ENCODE results near the gene ADGRV1.
A peak's percentile ranks its signal among the peaks of the same experiment; 100 is the strongest.

ADGRV1 gene

DNA sequence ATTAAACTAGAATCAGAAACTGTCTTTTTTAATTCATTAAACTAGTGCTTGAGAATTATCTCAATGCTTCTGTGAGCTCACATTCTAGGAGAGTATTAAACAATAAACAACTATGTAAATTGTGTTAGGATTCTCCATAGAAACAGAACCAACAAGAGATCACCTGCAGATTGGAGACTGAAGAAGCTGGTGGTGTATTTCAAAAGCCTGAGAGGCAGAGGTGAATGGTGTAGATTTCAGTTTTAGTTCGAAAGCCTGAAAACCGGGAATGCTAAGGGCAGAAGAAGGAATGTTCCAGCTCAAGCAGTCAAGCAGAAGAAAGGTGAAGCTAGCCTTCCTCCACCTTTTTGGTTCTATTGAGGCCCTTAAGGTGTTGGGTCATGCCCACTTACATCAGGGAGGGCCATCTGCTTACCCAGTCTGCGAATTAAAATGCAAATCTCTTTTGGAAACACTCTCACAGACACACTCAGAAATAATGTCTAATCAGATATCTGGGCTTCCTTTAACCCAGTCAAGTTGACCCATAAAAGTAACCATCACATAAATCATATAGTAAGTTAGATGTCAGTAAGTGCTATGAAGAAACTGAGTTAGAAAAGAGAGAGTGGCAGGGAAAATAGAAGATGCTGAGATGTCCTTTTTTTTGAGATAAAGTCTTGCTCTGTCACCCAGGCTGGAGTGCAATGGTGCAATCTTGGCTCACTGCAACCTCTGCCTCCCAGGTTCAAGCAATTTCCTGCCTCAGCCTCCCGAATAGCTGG lies 533.1 kb downstream of the ADGRV1 start:
- TF ChIP-seq, protein P1, sequence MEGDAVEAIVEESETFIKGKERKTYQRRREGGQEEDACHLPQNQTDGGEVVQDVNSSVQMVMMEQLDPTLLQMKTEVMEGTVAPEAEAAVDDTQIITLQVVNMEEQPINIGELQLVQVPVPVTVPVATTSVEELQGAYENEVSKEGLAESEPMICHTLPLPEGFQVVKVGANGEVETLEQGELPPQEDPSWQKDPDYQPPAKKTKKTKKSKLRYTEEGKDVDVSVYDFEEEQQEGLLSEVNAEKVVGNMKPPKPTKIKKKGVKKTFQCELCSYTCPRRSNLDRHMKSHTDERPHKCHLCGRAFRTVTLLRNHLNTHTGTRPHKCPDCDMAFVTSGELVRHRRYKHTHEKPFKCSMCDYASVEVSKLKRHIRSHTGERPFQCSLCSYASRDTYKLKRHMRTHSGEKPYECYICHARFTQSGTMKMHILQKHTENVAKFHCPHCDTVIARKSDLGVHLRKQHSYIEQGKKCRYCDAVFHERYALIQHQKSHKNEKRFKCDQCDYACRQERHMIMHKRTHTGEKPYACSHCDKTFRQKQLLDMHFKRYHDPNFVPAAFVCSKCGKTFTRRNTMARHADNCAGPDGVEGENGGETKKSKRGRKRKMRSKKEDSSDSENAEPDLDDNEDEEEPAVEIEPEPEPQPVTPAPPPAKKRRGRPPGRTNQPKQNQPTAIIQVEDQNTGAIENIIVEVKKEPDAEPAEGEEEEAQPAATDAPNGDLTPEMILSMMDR (IDR thresholded peaks at IDR 0.05) = no peak

DNA sequence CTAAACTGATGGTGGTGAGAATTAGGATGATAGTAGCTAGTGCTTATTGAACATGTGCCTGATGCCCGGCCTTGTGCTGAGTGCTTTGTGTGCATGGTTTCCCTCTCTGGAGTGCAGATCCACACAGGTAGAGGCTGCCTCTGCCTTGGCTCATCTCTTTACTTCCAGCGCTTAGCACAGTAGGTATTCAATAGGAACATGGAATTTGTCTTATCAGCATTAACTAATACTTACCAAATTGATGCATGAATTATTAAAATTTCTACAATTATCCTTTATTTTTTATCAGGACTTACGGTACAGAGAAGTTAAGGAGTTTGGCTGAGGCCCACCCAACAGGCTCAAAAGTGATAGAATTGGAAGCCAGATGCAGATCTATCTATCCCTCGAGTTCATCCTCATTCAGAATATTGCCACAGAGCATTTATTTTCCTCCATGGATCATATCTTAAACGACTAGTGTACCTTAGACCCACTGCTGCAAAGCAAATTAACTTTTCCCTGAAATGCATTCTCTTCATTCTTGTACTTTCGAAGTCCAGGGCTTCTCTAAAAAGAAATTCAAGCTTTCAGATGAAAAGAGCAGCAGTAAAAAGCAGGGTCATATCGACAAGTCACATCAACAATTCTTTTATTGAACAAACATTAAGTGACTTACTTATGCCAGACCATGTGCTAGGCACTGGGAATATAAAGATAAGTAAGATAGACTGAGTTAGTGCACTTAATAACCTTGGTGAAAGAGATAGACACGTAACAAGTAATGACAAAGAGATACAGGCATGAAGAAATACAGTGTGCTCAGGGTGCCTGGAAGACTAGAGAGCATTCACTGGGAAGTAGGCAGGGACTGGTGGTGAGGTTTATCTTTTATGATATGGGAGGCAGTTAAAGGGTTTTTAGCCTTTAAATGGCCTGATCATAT lies 534.5 kb downstream of the ADGRV1 start:
- TF ChIP-seq, protein P1 (IDR thresholded peaks at IDR 0.05) = no peak

DNA sequence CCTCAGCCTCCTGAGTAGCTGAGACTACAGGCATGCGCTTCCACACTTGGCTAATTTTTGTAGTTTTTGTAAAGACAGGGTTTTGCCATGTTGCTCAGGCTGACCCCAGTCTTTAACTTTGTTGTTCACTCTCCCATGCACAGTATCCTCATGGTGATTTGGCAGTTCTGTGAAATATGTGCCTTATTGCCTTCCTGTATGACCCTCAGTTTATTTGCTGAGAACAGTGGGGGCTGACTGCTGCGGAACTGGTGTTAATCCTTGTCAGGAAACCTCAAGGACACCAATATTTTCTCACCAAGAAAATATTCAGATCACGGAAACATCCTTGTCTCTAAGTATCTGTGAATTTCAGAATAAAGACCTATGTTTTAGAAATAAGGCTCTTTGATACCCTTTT lies 536.7 kb downstream of the ADGRV1 start:
- TF ChIP-seq, protein P1 (IDR thresholded peaks at IDR 0.05) = no peak

DNA sequence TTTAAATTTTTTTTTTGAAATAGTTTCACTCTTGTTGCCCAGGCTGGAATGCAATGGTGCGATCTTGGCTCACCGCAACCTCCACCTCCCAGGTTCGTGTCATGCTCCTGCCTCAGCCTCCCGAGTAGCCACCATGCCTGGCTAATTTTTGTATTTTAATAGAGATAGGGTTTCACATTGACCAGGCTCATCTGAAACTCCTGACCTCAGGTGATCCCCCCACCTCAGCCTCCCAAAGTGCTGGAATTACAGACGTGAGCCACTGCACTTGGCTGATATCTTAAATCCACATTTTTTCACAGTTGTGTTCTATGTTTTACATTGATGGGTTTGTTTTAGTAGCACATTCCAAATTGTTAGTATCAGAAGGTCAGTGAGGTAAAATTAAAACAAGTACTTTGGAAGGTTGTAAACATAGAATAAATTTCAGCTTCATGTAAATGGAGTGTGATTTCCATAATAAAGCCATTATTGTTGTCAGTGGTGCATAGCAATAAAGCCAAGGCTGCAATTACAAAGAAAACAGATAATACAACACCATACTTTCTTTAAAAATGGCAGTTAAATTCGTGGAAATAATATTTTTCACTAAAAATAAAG lies 537.3 kb downstream of the ADGRV1 start:
- TF ChIP-seq, protein P1 (IDR thresholded peaks at IDR 0.05) = no peak

DNA sequence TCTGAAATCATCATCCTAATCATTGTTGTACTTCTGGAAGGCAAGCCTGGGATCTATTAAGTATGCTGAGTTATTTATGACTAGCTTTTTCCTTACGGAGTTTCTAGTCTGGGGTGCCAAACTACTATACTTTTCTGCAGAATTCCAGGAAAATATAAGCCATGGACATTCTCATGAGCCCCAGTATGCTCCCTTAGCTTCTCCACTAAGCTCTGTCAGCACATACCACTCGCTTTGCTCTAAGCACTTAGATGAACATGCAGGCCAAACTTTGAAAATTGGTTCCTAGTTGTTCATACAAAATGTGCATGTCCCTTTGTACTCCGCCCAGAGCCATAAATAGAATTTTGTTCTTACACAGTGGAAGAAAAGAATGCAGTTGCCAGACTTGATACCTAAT lies 539.9 kb downstream of the ADGRV1 start:
- TF ChIP-seq, protein P1 (IDR thresholded peaks at IDR 0.05) = no peak

DNA sequence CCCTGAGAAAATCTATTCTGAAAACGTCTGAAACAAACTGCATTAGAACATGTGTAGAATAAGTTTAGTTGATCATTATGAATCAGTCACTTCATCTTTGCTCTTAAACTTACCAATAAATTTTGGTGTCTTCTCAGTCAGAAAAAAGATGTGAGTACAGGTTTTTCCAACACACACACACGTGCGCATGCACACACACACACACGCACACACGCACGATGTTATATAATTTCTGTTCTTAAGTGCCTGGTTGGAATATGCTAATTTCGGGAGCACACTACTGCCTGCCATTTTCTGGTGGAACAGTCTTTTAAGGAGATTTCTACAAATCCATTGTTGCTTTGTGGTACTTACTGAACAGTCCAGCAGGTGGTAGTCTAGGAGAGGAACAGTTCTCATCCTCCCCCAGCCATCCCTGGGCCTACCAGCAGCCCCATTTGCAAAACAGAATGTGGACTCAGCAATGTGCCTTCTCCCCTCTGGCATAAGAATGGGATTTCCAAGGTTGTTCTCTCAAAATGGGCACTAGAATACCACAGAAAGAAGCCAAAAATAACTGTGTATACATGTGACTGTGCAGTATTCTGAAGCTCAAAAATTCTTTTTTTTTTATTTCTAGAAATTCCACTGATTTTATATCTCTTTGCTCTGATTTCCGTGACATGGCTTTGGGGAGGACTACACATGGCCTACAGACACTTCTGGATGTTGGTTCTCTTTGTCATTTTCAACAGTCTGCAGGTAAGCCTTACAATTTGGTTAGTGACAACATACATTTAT lies 543.2 kb downstream of the ADGRV1 start:
- TF ChIP-seq, protein P1 (IDR thresholded peaks at IDR 0.05) = peak; percentile 72
